GM12892 (cell line): ENCODE results near the gene ASCL1.

ENCODE experiments used
- DNase-seq: peaks from one replicate; pipeline ENCODE4 v3.0.0; 2011; ENCODE audit not compliant: insufficient read length
- FAIRE-seq: peaks from 2 replicates; lab custom pipeline; 2011; peaks lifted over from hg19 to GRCh38; lab: Jason Lieb, UNC
- POLR2A ChIP-seq: IDR thresholded peaks from 2 replicates; pipeline ENCODE4 v1.6.1; 2011; ENCODE audit warnings: low read depth, low read length, control low read depth
- POLR2AphosphoS5 ChIP-seq: IDR thresholded peaks from 2 replicates; pipeline ENCODE4 v1.6.1; 2011; ENCODE audit warnings: low read depth, low read length, control low read depth
- TAF1 ChIP-seq: IDR thresholded peaks from 2 replicates; pipeline ENCODE4 v1.6.1; 2011; ENCODE audit warnings: low read depth, mild to moderate bottlenecking, control low read depth, low read length, borderline replicate concordance

The ASCL1 gene

GRCh38 chr12:102920271-102920670 lies 37.2 kb upstream of the ASCL1 start:
- no peak for DNase-seq
- FAIRE-seq, result peak; percentile 9
- no peak for TF ChIP-seq POLR2A
- no peak for TF ChIP-seq TAF1

DNA sequence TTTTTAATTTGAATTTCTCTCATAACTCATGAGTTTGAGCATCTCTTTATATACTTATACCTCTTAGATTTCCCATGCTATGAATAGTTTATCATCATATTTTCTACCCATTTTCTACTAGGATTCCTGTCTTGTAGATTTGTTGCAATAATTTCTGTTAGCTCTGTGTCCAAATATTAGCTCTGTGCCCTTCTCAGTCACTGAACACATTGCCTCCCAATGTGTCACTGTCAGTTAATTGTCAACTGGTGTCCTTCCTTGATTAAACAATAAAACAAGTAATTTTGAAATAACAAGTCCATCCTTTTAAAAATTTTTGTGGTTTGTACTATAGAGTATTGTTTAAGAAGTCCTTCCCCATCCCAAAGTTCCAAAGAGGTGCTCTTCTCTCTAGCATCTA lies 36.2 kb upstream of the ASCL1 start:
- FAIRE-seq, result no peak
- no peak for DNase-seq
- TF ChIP-seq TAF1 (no peak), POLR2A (no peak)

GRCh38 chr12:102927220-102927619 lies 30.3 kb upstream of the ASCL1 start:
- no peak for DNase-seq
- FAIRE-seq, result no peak
- TF ChIP-seq POLR2AphosphoS5 (no peak), TAF1 (no peak), POLR2A (no peak)

DNA sequence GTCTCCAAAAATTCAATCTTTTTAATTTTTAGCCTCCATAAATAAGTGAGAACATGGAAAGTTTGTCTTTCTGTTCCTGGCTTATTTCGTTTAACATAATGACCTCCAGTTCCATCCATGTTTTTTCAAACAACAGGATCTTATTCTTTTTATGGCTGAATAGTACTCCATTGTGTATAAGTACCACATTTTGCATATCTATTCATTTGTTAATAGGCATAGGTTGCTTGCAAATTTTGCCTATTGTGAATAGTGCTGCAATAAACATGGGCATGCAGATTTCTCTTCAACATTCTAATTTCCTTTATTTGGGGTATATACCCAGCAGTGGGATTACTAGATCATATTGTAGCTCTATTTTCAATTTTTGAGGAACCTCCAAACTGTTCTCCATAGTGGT lies 24.3 kb upstream of the ASCL1 start:
- DNase-seq (no peak), FAIRE-seq (no peak)
- TF ChIP-seq TAF1 (no peak), POLR2A (no peak), POLR2AphosphoS5 (no peak)

- TF ChIP-seq POLR2A (no peak), POLR2AphosphoS5 (no peak), TAF1 (no peak)
- DNase-seq, result no peak
- no peak for FAIRE-seq
Observed at GRCh38 chr12:102939059-102939458, 18.4 kb upstream of the ASCL1 start.

- FAIRE-seq, result no peak
- TF ChIP-seq POLR2AphosphoS5 (no peak), TAF1 (no peak), POLR2A (no peak)
- DNase-seq, result no peak
Observed at GRCh38 chr12:102939670-102940222, 17.7 kb upstream of the ASCL1 start.

- DNase-seq, result no peak
- TF ChIP-seq POLR2A (no peak), POLR2AphosphoS5 (no peak), TAF1 (no peak)
- no peak for FAIRE-seq
Observed at GRCh38 chr12:102946042-102946441, 11.4 kb upstream of the ASCL1 start.

GRCh38 chr12:102948941-102949352 lies 8.5 kb upstream of the ASCL1 start:
- peak; percentile 81 for FAIRE-seq
- no peak for TF ChIP-seq TAF1
- no peak for TF ChIP-seq POLR2AphosphoS5
- no peak for TF ChIP-seq POLR2A
- no peak for DNase-seq

GRCh38 chr12:102950107-102950949 lies 7.1 kb upstream of the ASCL1 start:
- DNase-seq (no peak), FAIRE-seq (no peak)
- TF ChIP-seq TAF1, result no peak
- TF ChIP-seq POLR2A, result no peak
- no peak for TF ChIP-seq POLR2AphosphoS5

- no peak for FAIRE-seq
- no peak for TF ChIP-seq POLR2AphosphoS5
- TF ChIP-seq POLR2A, result no peak
- no peak for TF ChIP-seq TAF1
- DNase-seq, result no peak
Observed at GRCh38 chr12:102950950-102951619, 6.4 kb upstream of the ASCL1 start.

DNA sequence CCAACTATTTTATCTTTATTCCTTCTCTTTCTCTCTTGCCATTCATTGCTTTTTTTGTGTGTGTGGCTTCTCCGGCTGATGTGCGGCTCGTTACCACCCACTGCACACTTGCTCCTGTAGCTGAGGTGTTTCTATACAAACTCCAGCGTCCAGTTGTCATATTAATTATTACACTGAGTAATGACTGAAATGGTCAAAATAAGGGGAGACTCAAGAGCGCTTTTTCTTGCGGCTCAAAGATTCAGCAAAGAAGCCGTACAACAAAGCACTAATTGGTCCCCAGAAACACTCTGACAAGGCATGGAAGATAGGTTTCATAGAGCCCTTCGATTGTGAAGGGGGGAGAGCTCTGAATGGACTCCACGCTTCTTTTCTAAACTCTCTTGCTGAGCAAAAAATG lies 5.6 kb upstream of the ASCL1 start:
- DNase-seq, result no peak
- FAIRE-seq, result no peak
- no peak for TF ChIP-seq POLR2A
- TF ChIP-seq TAF1, result no peak
- no peak for TF ChIP-seq POLR2AphosphoS5

GRCh38 chr12:102953221-102953620 lies 4.3 kb upstream of the ASCL1 start:
- DNase-seq (no peak), FAIRE-seq (no peak)
- TF ChIP-seq TAF1, result no peak
- TF ChIP-seq POLR2AphosphoS5, result no peak
- no peak for TF ChIP-seq POLR2A

DNA sequence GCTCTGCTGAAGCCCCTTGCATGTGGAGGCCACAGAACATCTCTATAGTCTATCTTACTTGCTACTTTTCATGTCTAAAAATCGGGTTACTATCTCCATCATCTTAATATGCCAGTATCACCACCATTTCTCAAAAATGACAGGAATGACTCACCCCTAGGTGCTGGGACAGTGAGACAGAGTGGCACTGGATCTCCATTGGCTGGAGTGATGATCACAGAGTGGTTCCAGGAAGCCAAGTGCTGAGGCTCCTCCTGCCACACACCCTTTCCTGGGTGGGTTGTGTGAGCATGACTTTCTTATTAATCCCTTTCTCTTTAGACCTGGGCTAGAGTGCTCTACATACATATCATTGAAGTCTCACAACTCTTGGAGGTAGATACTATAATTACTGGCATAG lies 3.3 kb upstream of the ASCL1 start:
- DNase-seq, result no peak
- TF ChIP-seq POLR2A (no peak), TAF1 (no peak)
- no peak for FAIRE-seq
